Subcutaneous preadipocyte (primary cell): ENCODE results near the gene AQP1. TPM values are rescaled to one million over a fixed set of nuclear protein-coding genes. Genes with fewer than 3 reads are reported as not detected.

Experiments used
- total RNA-seq: library from RNA; depleted of rRNA; stranded (reverse); fragments of >200 nt; gene quantifications from 2 replicates; pipeline ENCODE4 v1.2.3, GENCODE V29; 2012

The AQP1 gene
- total RNA-seq: 1.6 and 11.4 TPM in 2 replicates

GRCh38 chr7:30911561-30911969, at the start of gene AQP1:
TSS of gene AQP1 (plus strand) at chr7:30911853. CDS start at chr7:30911910, 57 bp downstream.

GRCh38 chr7:30963842-30964241, 52.2 kb downstream of the AQP1 start, which contains the start of gene GHRHR:
TSS of gene GHRHR (plus strand) at chr7:30963953. CDS start at chr7:30964069, 116 bp downstream.

Other genes with a start within 250 kb of the AQP1 start
- not detected in 2 replicates for gene CRHR2, start 229.4 kb upstream of the AQP1 start, total RNA-seq
- 4.5 and 7.0 TPM in 2 replicates for gene INMT, start 159.7 kb upstream of the AQP1 start, total RNA-seq
- gene MINDY4, start 140.4 kb upstream of the AQP1 start, total RNA-seq: 14.7 and 17.0 TPM in 2 replicates
- gene GHRHR, start 52.1 kb downstream of the AQP1 start, total RNA-seq: not detected in 2 replicates
- gene ADCYAP1R1, start 140.5 kb downstream of the AQP1 start, total RNA-seq: 3.1 and 9.6 TPM in 2 replicates